Ascending aorta (tissue), 2 donors: Measurements from ENCODE around the gene FAM20A. TPM values are rescaled to one million over a fixed set of nuclear protein-coding genes. Genes with fewer than 3 reads are reported as not detected.

Experiments
- DNase-seq, 2 donors: peaks; one replicate each; pipeline ENCODE4 v3.0.0-alpha.2; 2019; ENCODE audit warnings: low spot score in 2 of 2
- H3K27ac ChIP-seq, 2 donors: fragments of 200-600 bp; sonication (generic); one replicate each; pipeline ENCODE4 v1.5.1; 2016 to 2017; ENCODE audit warnings: mild to moderate bottlenecking in 1 of 2
- H3K27me3 ChIP-seq: fragments of 200-600 bp; sonication (generic); one replicate; pipeline ENCODE4 v1.5.1; 2017
- H3K36me3 ChIP-seq, 2 donors: fragments of 200-600 bp; sonication (generic); one replicate each; pipeline ENCODE4 v1.5.1; 2016
- H3K4me1 ChIP-seq, 2 donors: fragments of 200-600 bp; sonication (generic); one replicate each; pipeline ENCODE4 v1.5.1; 2016 to 2017; ENCODE audit warnings: mild to moderate bottlenecking in 1 of 2
- H3K4me3 ChIP-seq, 2 donors: fragments of 200-600 bp; sonication (generic); one replicate each; pipeline ENCODE4 v1.5.1; 2016 to 2017; ENCODE audit warnings: mild to moderate bottlenecking in 1 of 2
- H3K9me3 ChIP-seq, 2 donors: fragments of 200-600 bp; sonication (generic); one replicate each; pipeline ENCODE4 v1.5.1; 2016
- CTCF ChIP-seq, 3 experiments: fragments of 200-600 bp in 2 of 3; fragments of 450-650 bp in 1 of 3; sonication (generic) in 2 of 3; IDR thresholded peaks; one replicate each; pipeline ENCODE4 v1.5.1; 2016 to 2019; ENCODE audit warnings: antibody characterized with exemption in 3 of 3, mild to moderate bottlenecking in 1 of 3, moderate library complexity in 1 of 3
- intact Hi-C: fragments of 100-400 bp; cut with DNase I; formaldehyde crosslinking; loops from one replicate; pipeline ENCODE4 v1.15.1; 2023
- total RNA-seq: library from RNA; depleted of rRNA; stranded (reverse); fragments of >200 nt; gene quantifications from one replicate; pipeline ENCODE4 v1.1.0, GENCODE V29; 2016

The FAM20A gene
- total RNA-seq, 1 donor from 2014 or later = 60.0 TPM

DNA sequence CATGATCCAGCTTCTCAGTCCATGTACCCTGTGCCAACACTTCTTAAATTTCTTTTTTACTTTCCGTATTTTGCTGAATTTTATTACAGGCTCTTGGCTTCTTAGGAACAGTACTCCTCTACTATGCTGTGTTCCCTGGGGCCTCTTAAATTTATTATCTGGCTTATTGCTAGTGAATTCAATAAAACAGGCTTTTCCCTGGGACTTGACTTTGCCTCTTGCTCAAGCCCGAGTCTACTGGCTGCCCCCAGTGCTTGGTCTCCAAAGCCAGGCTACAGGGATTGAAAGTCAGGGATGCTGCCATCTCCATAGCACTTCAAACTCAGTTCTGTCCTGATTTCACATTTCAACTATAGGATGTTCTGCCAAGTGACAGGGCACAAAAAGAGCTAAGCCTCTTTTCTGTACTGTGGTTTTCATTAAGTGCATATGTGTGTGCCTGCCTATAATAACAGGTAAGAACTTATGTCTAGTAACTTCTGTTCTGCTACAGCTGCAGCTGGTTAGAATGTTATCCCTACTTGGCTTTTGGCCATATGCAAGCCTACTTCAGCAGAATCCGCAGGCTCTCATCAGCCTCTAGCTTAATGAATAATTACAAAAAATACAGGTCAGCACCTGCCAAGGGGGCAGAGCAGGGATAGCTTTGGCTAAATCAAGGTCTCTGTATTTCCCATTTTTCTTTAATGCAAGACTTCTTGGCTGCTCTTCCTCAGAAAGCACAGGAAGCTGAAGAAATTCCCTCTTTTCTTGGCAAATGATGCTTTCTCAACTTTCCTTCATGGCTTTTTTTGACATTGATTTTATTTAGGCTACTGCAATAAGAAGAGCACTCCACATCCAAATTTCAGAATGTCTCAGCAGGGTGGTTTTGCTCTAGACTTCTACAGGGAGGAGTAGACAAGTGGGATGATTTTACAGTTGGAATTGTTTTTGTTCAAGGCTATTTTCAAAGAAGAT is 8.2 kb downstream of the FAM20A start:
- intact Hi-C loops = no loop called here
- no peak for DNase-seq
- Histone ChIP-seq H3K36me3 (no peaks in the 10 kb centered on the region), H3K4me3 (no peak overlapping the region), H3K27ac (no peak overlapping the region), H3K4me1 (peaks cover 0 to 11% of the 10 kb centered on the region in 2 donors), H3K27me3 (no peaks in the 10 kb centered on the region), H3K9me3 (no peaks in the 10 kb centered on the region)
- no peak for TF ChIP-seq CTCF (IDR thresholded peaks at IDR 0.05)

DNA sequence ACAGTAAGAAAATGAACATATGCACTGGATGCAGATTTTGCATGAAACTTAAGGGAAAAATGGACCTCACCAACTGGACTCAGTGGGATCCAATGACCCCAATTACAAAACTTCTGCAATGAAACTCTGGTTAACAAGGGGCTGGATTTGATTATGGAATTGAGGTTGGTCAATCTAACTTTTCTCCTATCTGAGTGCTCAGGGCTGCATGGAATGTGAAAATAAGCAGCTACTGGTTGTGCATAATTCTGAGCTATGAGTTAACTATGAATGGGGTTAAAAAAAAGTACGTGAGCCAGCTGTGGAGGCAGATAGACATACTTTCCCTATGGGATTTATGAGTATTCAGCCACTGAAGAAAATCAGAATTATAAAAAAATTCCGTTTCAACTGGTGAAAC is 9.2 kb downstream of the FAM20A start:
- Histone ChIP-seq H3K4me1 (peaks cover 0 to 11% of the 10 kb centered on the region in 2 donors), H3K4me3 (no peak overlapping the region), H3K27ac (no peak overlapping the region), H3K9me3 (no peaks in the 10 kb centered on the region), H3K27me3 (no peaks in the 10 kb centered on the region), H3K36me3 (no peaks in the 10 kb centered on the region)
- DNase-seq = no peak
- intact Hi-C loops = no loop called here
- no peak for TF ChIP-seq CTCF (IDR thresholded peaks at IDR 0.05)

DNA sequence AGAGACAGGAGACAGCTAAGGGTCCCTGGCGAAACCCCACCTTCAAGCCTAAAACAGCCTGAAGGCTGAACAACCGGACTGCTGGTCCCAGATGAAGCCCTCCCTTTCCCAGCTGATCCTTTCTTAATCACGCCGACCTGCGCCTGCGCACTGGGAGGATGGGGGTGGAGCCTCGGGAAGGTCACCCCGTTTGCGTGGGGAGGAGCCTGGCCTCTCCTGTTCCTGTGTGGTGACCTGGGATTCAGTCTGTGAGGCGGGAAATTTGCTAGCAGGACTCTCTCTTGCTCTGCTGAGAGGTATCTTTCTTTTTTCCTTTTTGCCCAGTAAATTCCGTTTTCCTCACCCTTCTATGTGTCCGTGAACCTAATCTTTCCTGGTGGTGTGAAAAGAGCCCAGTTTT is 9.6 kb downstream of the FAM20A start:
- H3K27me3 ChIP-seq = no peaks in the 10 kb centered on the region
- H3K27ac ChIP-seq = no peak overlapping the region
- H3K36me3 ChIP-seq = no peaks in the 10 kb centered on the region
- no peak overlapping the region for H3K4me3 ChIP-seq
- peaks cover 0 to 11% of the 10 kb centered on the region in 2 donors for H3K4me1 ChIP-seq
- intact Hi-C loops = no loop called here
- DNase-seq = no peak
- no peaks in the 10 kb centered on the region for H3K9me3 ChIP-seq
- TF ChIP-seq CTCF (IDR thresholded peaks at IDR 0.05) = no peak

- Histone ChIP-seq H3K36me3 (no peaks in the 10 kb centered on the region), H3K9me3 (no peaks in the 10 kb centered on the region), H3K27ac (no peak overlapping the region), H3K4me1 (no peaks in the 10 kb centered on the region), H3K4me3 (no peak overlapping the region), H3K27me3 (no peaks in the 10 kb centered on the region)
- TF ChIP-seq CTCF (IDR thresholded peaks at IDR 0.05) = no peak
- no peak for DNase-seq
- intact Hi-C loops = no loop called here
Observed at GRCh38 chr17:68589086-68589485, 12.1 kb downstream of the FAM20A start.

GRCh38 chr17:68588362-68588761 is 12.8 kb downstream of the FAM20A start:
- no peaks in the 10 kb centered on the region for H3K27me3 ChIP-seq
- no peaks in the 10 kb centered on the region for H3K36me3 ChIP-seq
- H3K9me3 ChIP-seq = no peaks in the 10 kb centered on the region
- no peak overlapping the region for H3K27ac ChIP-seq
- H3K4me3 ChIP-seq = no peak overlapping the region
- no peak for TF ChIP-seq CTCF (IDR thresholded peaks at IDR 0.05)
- no peak for DNase-seq
- intact Hi-C loops = no loop called here
- no peaks in the 10 kb centered on the region for H3K4me1 ChIP-seq
